ENCODE data around the gene RFTN1. TPM values are rescaled to one million over a fixed set of nuclear protein-coding genes. Genes with fewer than 3 reads are reported as not detected.

Gene RFTN1
- total and polyA plus RNA-seq, 7 donors: 10.9 to 26.4 (median 22.2) TPM

DNA sequence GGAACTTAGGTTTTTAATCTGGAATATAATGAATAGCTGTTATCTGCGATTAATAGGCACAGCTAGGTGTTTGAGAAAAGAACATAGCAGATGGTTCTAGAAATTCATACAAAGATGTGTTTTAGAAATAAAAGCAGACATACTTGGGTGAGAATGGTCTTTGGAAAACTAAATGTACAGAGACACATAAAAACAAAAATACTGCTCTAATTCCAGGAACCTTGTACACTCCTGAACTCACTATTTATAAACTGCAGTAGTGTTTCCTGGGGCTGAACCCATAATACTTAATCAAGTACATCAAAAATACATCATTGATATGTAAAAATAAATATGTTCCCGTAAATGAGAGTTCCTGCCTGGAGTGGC, 143.0 kb downstream of the RFTN1 start:
- 77 to 86% methylated on average over 2 of the region's 2 CpGs for WGBS, 2 donors
- H3K27me3 ChIP-seq: no peaks in the 10 kb centered on the region
- no peaks in the 10 kb centered on the region for H3K9me3 ChIP-seq
- peaks cover 0 to 33% (median 24%) of the 10 kb centered on the region in 4 donors for H3K4me1 ChIP-seq
- peak overlapping the region in 2 of 4 donors; percentile 55 to 85 for H3K27ac ChIP-seq
- TF ChIP-seq, protein P1, sequence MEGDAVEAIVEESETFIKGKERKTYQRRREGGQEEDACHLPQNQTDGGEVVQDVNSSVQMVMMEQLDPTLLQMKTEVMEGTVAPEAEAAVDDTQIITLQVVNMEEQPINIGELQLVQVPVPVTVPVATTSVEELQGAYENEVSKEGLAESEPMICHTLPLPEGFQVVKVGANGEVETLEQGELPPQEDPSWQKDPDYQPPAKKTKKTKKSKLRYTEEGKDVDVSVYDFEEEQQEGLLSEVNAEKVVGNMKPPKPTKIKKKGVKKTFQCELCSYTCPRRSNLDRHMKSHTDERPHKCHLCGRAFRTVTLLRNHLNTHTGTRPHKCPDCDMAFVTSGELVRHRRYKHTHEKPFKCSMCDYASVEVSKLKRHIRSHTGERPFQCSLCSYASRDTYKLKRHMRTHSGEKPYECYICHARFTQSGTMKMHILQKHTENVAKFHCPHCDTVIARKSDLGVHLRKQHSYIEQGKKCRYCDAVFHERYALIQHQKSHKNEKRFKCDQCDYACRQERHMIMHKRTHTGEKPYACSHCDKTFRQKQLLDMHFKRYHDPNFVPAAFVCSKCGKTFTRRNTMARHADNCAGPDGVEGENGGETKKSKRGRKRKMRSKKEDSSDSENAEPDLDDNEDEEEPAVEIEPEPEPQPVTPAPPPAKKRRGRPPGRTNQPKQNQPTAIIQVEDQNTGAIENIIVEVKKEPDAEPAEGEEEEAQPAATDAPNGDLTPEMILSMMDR (IDR thresholded peaks at IDR 0.05): no peak
- TF ChIP-seq EP300 (IDR thresholded peaks at IDR 0.05) (no peak), POLR2A (IDR thresholded peaks at IDR 0.05) (no peak), POLR2AphosphoS5 (IDR thresholded peaks at IDR 0.05) (no peak)
- no peak overlapping the region for H3K4me3 ChIP-seq
- no peak for DNase-seq
- intact Hi-C loops (cut with DNase I): no loop called here
- H3K36me3 ChIP-seq: no peaks in the 10 kb centered on the region

GRCh38 chr3:16369885-16370284, 143.6 kb downstream of the RFTN1 start:
- 94% methylated on average over 8 of the region's 8 CpGs for WGBS, 2 donors
- no peak for TF ChIP-seq POLR2AphosphoS5 (IDR thresholded peaks at IDR 0.05)
- TF ChIP-seq POLR2A (IDR thresholded peaks at IDR 0.05): no peak
- no peak for TF ChIP-seq EP300 (IDR thresholded peaks at IDR 0.05)
- TF ChIP-seq, protein P1 (IDR thresholded peaks at IDR 0.05): no peak
- Histone ChIP-seq H3K36me3 (no peaks in the 10 kb centered on the region), H3K9me3 (no peaks in the 10 kb centered on the region), H3K27ac (peak overlapping the region in 2 of 4 donors; percentile 55 to 85), H3K27me3 (no peaks in the 10 kb centered on the region), H3K4me1 (peaks cover 0 to 33% (median 24%) of the 10 kb centered on the region in 4 donors), H3K4me3 (no peak overlapping the region)
- DNase-seq: no peak
- intact Hi-C loops (cut with DNase I): no loop called here

DNA sequence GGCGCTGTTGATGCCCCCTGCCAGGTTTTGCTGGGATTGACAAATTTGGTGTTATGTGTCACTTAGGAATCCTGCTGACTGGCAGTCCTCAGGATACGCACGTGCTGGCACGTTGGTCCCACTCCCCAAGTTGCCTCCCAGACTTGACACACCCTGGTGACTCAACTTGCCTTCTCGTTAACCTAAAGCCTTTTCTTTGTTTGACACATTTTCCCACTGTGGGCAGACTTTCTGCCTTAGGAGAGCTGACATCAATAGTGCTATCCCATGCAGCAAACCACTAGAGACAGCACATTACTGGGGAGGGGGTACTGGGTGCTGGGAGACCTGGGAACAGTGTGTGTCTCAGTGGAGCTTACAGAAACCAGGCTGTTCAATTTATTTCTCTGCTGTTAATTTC, 144.2 kb downstream of the RFTN1 start:
- Histone ChIP-seq H3K4me3 (no peak overlapping the region), H3K36me3 (no peaks in the 10 kb centered on the region), H3K9me3 (no peaks in the 10 kb centered on the region), H3K4me1 (peaks cover 0 to 33% (median 24%) of the 10 kb centered on the region in 4 donors), H3K27ac (peak overlapping the region in 1 of 4 donors; percentile 85), H3K27me3 (no peaks in the 10 kb centered on the region)
- no peak for DNase-seq
- intact Hi-C loops (cut with DNase I): no loop called here
- 73 to 86% methylated on average over 5 of the region's 5 CpGs for WGBS, 2 donors
- no peak for TF ChIP-seq POLR2AphosphoS5 (IDR thresholded peaks at IDR 0.05)
- no peak for TF ChIP-seq POLR2A (IDR thresholded peaks at IDR 0.05)
- TF ChIP-seq EP300 (IDR thresholded peaks at IDR 0.05): no peak
- TF ChIP-seq, protein P1 (IDR thresholded peaks at IDR 0.05): no peak

DNA sequence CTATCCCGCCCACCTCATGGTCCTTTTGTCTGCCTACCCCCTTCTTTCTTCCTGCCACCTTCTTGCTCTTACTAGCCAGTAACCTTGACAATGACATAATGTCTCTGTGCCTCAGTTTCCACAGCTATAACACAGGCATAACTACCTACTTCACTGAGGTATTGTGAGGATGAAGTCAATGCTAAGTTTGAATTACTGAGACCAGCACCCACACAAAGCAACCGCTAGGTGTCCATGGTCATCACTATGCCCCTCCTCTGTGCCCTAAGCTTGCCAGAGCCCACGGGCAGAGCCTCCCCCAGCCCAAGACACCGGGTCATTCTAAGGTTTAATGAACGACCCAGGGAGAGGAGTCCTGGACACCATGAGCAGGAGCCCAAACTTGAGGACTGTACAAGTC, 146.9 kb downstream of the RFTN1 start:
- TF ChIP-seq EP300 (IDR thresholded peaks at IDR 0.05) (no peak), POLR2AphosphoS5 (IDR thresholded peaks at IDR 0.05) (no peak)
- TF ChIP-seq, protein P1 (IDR thresholded peaks at IDR 0.05): no peak
- Histone ChIP-seq H3K36me3 (no peaks in the 10 kb centered on the region), H3K9me3 (no peaks in the 10 kb centered on the region), H3K27me3 (no peaks in the 10 kb centered on the region), H3K4me3 (no peak overlapping the region), H3K4me1 (peaks cover 0 to 18% (median 15%) of the 10 kb centered on the region in 4 donors), H3K27ac (no peak overlapping the region)
- intact Hi-C loops (cut with DNase I): no loop called here
- no peak for DNase-seq
- WGBS, 2 donors: 73 to 83% methylated on average over 5 of the region's 5 CpGs

DNA sequence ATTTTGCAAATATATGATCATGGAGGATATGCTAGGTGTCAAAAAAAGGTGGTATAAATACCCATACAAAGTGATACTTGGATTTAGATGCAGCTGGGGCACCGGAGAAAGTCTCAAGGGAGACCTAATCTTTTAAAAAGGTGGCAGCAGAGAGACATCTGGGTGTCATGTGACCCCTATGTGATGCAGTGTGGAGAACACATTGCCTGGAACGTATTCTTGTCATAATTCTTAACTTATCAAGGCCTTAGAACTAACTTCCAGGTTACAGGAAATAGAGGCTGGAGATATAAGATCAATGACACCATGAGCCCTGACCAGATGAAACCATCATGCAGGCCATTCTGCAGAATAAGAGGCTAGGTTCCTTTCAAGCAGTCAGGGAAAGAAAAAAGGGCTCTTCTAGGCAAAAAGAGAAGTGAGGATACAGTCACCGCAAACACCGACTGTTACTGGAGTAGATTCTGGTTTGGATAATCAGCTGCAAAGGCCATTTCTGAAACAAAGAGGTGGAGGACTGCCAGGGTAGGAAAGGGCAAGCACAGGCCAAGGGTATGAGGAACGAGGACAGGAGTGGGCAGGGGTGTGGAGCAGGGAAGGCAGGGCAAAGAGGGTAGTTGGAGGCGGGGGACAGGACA, 147.9 kb downstream of the RFTN1 start:
- Histone ChIP-seq H3K27me3 (no peaks in the 10 kb centered on the region), H3K4me3 (no peak overlapping the region), H3K4me1 (peaks cover 0 to 10% (median 9%) of the 10 kb centered on the region in 4 donors), H3K27ac (no peak overlapping the region), H3K36me3 (no peaks in the 10 kb centered on the region), H3K9me3 (no peaks in the 10 kb centered on the region)
- TF ChIP-seq POLR2AphosphoS5 (IDR thresholded peaks at IDR 0.05) (no peak), POLR2A (IDR thresholded peaks at IDR 0.05) (no peak), EP300 (IDR thresholded peaks at IDR 0.05) (no peak)
- TF ChIP-seq, protein P1 (IDR thresholded peaks at IDR 0.05): no peak
- 67 to 79% methylated on average over 6 of the region's 6 CpGs for WGBS, 2 donors
- intact Hi-C loops (cut with DNase I): no loop called here
- DNase-seq: no peak

Data from sigmoid colon (tissue), 7 donors.